ENCODE measurements around the gene GGPS1. TPM values are rescaled to one million over a fixed set of nuclear protein-coding genes. Genes with fewer than 3 reads are reported as not detected.
A peak's percentile ranks its signal among the peaks of the same experiment; 100 is the strongest.

GGPS1 gene
- polyA plus RNA-seq, 3 donors: 7.9 to 53.0 (median 45.8) TPM

DNA sequence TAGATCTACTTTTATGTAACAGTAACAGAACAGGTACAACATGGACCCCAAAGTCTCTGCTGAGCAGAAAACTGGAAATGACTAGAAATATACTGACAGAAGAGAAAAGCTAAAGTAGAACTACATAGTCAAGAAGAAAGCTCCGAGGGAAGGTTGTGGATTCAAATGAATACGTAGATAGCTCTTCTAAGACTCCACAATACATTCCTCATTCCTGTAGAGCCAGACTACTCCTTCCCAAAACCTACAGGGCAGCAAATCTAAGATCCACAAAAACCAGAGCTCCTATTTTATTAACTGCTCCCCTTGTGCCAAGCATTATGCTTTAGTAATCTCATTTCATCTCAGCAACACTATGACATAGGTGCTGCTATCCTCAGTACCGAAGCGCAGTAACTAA, 35.6 kb upstream of the GGPS1 start:
- H3K4me1 Mint-ChIP-seq: peaks cover 29% of the 10 kb centered on the region
- H3K36me3 ChIP-seq (replicated peaks in 1 of 2; ENCODE audit: control insufficient read depth in 1 of 2, insufficient read depth in 2 of 2, low read length in 2 of 2): no peaks in the 10 kb centered on the region
- H4K20me1 ChIP-seq (ENCODE audit: insufficient read depth, low read length): peaks cover 99% of the 10 kb centered on the region
- peaks cover 2 to 5% of the 10 kb centered on the region in 2 donors for H3K36me3 Mint-ChIP-seq
- H3K4me3 ChIP-seq (replicated peaks in 1 of 3; ENCODE audit: low read depth in 2 of 3, low read length in 3 of 3): no peak overlapping the region
- no peaks in the 10 kb centered on the region for H3K9me3 ChIP-seq (replicated peaks in 1 of 2; ENCODE audit: control insufficient read depth in 1 of 2, insufficient read depth in 1 of 2, low read length in 2 of 2)
- H3K4me2 ChIP-seq (replicated peaks; ENCODE audit: extremely low read depth, low read length, poor library complexity, severe bottlenecking): no peak overlapping the region
- H3K4me1 ChIP-seq (ENCODE audit: control insufficient read depth in 1 of 2, insufficient read depth in 2 of 2, low read length in 2 of 2): peaks cover 12 to 13% of the 10 kb centered on the region in 2 donors
- intact Hi-C loops (cut with micrococcal nuclease): no loop called here
- TF ChIP-seq, protein P1, sequence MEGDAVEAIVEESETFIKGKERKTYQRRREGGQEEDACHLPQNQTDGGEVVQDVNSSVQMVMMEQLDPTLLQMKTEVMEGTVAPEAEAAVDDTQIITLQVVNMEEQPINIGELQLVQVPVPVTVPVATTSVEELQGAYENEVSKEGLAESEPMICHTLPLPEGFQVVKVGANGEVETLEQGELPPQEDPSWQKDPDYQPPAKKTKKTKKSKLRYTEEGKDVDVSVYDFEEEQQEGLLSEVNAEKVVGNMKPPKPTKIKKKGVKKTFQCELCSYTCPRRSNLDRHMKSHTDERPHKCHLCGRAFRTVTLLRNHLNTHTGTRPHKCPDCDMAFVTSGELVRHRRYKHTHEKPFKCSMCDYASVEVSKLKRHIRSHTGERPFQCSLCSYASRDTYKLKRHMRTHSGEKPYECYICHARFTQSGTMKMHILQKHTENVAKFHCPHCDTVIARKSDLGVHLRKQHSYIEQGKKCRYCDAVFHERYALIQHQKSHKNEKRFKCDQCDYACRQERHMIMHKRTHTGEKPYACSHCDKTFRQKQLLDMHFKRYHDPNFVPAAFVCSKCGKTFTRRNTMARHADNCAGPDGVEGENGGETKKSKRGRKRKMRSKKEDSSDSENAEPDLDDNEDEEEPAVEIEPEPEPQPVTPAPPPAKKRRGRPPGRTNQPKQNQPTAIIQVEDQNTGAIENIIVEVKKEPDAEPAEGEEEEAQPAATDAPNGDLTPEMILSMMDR (IDR thresholded peaks at IDR 0.05): no peak
- no peak overlapping the region for H3K27ac ChIP-seq (ENCODE audit: low read depth in 1 of 2, low read length in 2 of 2)
- H3K9ac ChIP-seq (ENCODE audit: insufficient read depth, low read length, poor library complexity, severe bottlenecking): no peak overlapping the region
- H2AFZ ChIP-seq (ENCODE audit: insufficient read depth, low read depth, low read length, poor library complexity, severe bottlenecking): no peak overlapping the region
- H3K4me3 Mint-ChIP-seq: no peak overlapping the region
- peaks cover 0 to 2% (median 0%) of the 10 kb centered on the region in 3 donors for H3K27me3 Mint-ChIP-seq (ENCODE audit: low read depth in 3 of 3)
- H3K79me2 ChIP-seq (ENCODE audit: insufficient read depth, low read length): peaks cover 100% of the 10 kb centered on the region
- peaks cover 0 to 7% (median 2%) of the 10 kb centered on the region in 7 donors for H3K9me3 Mint-ChIP-seq
- peak overlapping the region in 2 of 7 donors; percentile 15 to 50 for H3K27ac Mint-ChIP-seq
- 100% methylated on average over 1 of the region's 4 CpGs for WGBS (ENCODE audit: insufficient coverage)
- H3K27me3 ChIP-seq (ENCODE audit: control insufficient read depth in 2 of 2, insufficient read depth in 2 of 2, low read length in 2 of 2): no peaks in the 10 kb centered on the region
- no peak for DNase-seq

DNA sequence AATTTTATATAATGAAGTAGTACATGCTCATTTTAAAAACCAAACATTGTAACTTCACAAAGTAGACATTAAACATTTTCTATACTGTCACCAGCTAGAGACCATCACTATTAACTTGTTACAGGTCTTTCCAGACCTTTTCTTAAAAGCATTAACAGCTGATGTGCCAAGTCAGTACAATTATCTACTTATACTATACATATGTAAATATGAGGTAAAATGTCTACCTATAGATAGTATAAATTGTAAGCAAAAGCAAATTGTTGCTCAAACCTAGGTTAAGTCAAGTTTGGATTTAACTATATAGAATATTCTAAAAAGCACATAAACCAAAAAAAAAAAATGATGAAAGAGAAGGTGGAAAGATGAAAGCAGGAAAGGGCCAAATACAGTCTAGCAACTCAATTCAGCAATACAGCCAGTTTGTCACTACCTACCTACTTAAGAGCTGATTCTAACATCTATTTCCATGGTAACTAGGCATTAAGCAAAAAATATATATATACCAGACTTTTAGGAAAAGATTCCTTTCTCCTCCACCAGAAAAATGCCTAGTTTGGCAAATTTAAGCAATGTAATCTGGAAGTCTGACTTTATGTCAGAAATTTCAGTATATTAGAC, 34.9 kb upstream of the GGPS1 start:
- peaks cover 12 to 13% of the 10 kb centered on the region in 2 donors for H3K4me1 ChIP-seq (ENCODE audit: control insufficient read depth in 1 of 2, insufficient read depth in 2 of 2, low read length in 2 of 2)
- intact Hi-C loops (cut with micrococcal nuclease): no loop called here
- no peak overlapping the region for H3K4me3 ChIP-seq (replicated peaks in 1 of 3; ENCODE audit: low read depth in 2 of 3, low read length in 3 of 3)
- Mint-ChIP-seq H3K27ac (peak overlapping the region in 1 of 7 donors; percentile 42), H3K9me3 (peaks cover 0 to 7% (median 2%) of the 10 kb centered on the region in 7 donors), H3K4me1 (peaks cover 32% of the 10 kb centered on the region), H3K36me3 (peaks cover 0 to 5% of the 10 kb centered on the region in 2 donors), H3K4me3 (no peak overlapping the region), H3K27me3 (ENCODE audit: low read depth in 3 of 3) (peaks cover 0 to 2% (median 0%) of the 10 kb centered on the region in 3 donors)
- DNase-seq: no peak
- H3K27me3 ChIP-seq (ENCODE audit: control insufficient read depth in 2 of 2, insufficient read depth in 2 of 2, low read length in 2 of 2): no peaks in the 10 kb centered on the region
- no peak overlapping the region for H3K4me2 ChIP-seq (replicated peaks; ENCODE audit: extremely low read depth, low read length, poor library complexity, severe bottlenecking)
- no peak overlapping the region for H3K9ac ChIP-seq (ENCODE audit: insufficient read depth, low read length, poor library complexity, severe bottlenecking)
- peaks cover 99% of the 10 kb centered on the region for H4K20me1 ChIP-seq (ENCODE audit: insufficient read depth, low read length)
- H2AFZ ChIP-seq (ENCODE audit: insufficient read depth, low read depth, low read length, poor library complexity, severe bottlenecking): no peak overlapping the region
- TF ChIP-seq, protein P1 (IDR thresholded peaks at IDR 0.05): no peak
- H3K79me2 ChIP-seq (ENCODE audit: insufficient read depth, low read length): peaks cover 99% of the 10 kb centered on the region
- no peaks in the 10 kb centered on the region for H3K9me3 ChIP-seq (replicated peaks in 1 of 2; ENCODE audit: control insufficient read depth in 1 of 2, insufficient read depth in 1 of 2, low read length in 2 of 2)
- no peak overlapping the region for H3K27ac ChIP-seq (ENCODE audit: low read depth in 1 of 2, low read length in 2 of 2)
- H3K36me3 ChIP-seq (replicated peaks in 1 of 2; ENCODE audit: control insufficient read depth in 1 of 2, insufficient read depth in 2 of 2, low read length in 2 of 2): no peaks in the 10 kb centered on the region
